Kidney tubule cell (primary cell): ENCODE measurements around the gene HPN.

Experiments
- DNase-seq: peaks from one replicate; pipeline ENCODE4 v3.0.0-alpha.2; 2018; ENCODE audit warnings: low spot score

HPN gene

DNA sequence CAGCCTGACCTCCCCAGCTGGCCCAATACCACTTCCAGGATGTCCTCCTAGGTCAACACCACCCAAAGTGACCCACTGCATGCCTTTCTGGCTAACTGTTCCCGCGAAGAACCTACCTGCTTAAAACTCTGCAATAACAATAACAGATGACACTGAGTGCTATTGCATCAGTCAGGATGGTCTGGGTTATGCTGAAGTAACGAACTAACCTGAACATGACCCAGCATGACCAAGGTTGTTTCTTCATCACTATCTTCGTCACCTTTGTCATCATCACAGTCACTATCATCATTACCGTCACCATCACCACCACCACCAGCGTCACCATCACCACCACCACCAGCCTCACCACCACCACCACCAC is 63.5 kb downstream of the HPN start:
- no peak for DNase-seq

DNA sequence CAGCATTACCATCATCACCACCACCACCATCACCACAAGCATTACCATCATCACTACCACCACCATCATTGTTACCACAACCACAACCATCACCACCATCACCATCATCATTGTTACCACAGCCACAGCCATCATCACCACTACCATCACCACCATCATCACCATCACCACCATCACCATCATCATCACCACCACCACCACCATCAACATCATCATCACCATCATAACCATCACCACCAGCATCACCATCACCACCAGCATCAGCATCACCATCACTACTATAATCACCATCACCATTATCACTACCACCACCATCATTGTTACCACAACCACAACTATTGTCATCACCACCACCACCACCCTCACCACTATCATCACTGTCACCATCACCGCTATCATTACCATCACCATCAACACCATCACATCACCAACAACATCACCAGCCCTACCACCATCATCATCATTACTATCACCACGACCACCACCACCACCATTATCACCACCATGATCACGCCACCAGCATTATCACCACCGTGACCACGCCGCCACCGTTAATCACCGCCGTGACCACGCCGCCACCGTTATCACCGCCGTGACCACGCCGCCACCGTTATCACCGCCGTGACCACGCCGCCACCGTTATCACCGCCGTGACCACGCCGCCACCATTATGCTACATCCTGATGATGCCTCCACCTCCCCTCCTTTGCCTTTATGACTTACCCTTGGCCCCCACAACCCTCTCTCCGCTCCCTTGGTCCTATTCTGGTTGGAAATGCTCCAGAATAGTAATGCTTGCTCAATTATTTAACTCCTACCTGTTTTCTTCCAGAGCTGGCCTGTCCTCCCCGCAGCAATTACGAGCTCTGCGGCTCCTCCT is 64.1 kb downstream of the HPN start:
- DNase-seq: no peak

DNA sequence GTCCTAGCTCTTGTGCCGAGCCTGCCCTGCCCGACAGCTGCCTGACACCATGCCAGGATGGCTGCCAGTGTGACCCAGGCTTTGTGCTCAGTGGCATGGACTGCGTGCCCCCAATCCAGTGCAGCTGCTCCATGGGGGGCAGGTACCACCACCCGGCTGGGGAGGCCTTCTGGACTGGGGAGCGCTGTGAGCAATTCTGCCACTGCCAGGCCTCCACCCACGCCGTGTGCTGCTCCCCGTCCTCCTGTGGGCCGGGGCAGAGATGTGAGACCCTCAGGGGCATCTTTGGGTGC is 64.7 kb downstream of the HPN start:
- no peak for DNase-seq

DNA sequence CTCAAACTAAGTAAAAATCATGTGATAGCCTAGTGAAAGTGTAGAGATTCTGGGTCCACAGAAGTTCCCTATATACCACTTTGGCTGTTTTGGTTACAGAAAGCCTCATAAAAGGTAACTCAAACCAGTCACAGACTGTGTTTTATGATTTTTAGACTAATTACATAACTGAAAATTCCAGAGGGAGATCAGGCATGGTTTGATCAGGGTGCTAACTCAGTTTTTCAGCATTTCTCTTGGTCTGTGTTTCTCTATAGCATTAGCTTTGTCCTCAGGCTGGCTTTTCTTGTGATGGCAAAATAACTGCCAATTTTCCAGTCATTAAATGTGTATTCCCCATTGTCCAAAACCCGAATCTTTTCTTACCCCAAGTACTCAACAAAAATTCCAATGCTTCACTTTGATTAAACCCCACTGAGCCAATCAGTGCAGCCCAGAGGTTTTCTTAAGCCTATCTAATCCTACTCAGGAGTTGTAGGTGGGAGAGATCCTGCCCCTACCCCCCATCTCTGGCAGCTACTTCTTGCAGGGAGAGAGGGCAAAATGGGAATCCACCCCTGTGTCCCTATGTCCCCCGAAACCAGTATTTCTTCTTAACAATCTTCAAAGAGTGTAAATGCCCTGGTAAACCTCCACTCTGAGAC is 65.5 kb downstream of the HPN start:
- DNase-seq: no peak

DNA sequence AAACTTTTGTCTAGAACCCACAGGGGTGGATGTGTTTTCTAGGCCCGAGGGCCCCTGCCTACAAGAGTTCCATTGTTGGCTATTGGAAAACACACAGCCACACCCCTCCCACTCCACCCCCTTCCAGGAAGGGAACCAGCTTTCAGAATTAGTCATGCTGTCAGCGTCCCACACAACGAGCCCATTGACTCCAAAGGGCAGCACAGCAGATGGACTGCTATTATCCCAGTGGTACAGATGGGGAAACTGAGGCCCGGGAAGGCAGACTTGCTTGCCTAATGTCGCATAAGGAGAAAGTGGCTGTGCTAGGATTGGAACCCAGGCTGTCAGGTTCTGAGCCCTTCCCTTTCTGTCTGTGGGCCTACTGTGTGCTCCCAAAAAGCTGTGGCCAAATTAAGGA is 66.0 kb downstream of the HPN start:
- DNase-seq: peak; percentile 21

DNA sequence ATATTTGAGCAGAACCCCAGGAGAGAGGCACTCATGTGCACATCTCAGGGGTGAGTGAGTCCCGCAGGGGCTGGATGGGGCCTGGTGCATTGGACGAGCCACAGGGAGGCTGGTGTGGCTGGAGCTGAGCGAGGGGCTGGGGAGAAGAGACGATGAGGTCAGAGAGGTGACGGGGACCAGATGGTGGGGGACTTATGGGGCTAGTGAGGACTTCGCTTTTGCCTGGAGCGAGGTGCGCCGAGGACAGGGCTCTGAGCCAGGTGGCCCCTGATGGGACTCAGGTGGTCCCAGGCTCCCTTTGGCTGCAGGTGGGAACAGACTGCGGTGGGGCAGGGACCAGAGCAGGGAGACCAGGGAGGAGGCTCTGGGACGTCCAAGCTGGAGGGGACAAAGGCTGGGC is 67.2 kb downstream of the HPN start:
- DNase-seq: no peak

DNA sequence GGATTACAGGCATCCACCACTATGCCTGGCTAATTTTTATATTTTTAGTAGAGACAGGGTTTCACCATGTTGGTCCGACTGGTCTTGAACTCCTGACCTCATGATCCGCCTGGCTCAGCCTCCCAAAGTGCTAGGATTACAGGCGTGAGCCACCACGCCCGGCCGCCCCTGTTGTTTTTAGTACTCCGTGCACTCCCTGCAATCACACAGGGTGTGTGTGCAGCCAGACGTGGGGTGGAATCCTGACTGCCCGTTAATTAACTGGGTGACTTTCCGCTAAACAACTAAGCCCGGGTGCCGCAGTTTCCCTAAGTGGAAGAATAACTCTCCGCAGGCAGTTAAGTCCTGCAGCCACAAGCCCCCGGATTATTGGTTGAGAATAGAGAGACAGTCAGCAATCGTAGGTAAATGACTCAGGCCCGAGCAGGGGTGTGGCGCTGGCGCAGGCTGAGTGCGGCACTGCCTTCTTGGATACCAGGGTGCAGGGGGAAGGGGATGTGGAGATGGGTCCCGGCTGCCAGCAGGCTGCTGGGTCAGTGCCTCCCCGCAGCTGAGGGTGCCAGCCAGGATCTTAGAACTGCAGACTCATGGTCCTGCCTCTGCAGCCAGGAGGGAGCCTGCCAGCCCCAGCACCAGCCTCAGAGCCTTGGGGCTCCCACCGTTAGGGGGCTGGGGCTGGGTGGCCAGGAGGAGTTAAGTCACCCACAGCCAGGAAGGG is 68.0 kb downstream of the HPN start:
- DNase-seq: no peak

DNA sequence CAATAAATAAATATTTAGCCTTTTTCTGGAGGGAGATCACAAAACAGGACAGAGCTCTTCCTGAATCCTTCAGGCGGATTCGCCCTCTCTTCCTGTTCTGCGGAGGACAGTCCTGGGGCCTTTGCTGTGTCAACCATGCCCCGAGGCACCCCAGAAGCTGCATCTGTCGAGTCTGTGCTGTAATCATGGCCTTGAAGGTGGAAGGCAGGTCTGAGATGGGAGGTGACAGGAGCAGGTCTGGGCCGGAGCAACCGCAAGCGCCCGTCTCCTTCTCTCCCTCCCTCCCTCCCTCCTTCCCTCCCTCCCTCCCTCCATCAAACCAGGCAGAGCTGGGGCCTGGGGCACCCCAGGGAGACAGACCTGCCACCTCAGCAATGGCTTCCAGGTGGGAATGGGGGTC is 69.5 kb downstream of the HPN start:
- DNase-seq: no peak

DNA sequence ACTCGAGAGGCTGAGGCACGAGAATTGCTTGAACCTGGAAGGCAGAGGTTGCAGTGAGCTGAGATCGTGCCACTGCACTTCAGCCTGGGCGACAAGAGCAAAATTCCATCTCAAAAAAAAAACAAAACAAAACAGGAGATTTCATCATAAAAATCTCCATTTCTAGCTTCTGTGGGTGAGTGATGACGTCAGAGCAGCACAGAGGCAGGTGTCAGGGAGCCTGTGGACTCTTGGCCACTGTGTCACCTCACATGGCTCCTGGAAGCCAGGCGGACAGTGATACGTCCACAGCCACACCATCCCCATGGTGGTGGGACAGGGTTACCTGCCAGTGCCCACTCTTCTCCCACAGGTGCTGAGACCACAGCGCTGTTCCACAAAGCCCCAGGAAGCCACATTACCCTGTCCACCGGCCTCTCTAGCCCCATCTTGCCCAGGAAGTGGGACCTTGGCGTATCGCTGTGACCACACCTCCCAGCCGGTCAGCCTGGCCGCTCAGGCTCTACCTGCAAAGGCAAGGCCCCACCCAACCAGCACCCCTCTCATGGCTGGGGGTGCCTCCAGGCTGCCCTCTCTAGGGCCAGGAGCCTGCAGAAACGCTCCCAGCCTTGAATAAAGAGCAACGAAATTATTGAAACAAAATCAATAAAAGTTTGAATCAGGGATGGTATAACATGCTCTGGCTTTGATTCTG is 71.6 kb downstream of the HPN start:
- DNase-seq: no peak

DNA sequence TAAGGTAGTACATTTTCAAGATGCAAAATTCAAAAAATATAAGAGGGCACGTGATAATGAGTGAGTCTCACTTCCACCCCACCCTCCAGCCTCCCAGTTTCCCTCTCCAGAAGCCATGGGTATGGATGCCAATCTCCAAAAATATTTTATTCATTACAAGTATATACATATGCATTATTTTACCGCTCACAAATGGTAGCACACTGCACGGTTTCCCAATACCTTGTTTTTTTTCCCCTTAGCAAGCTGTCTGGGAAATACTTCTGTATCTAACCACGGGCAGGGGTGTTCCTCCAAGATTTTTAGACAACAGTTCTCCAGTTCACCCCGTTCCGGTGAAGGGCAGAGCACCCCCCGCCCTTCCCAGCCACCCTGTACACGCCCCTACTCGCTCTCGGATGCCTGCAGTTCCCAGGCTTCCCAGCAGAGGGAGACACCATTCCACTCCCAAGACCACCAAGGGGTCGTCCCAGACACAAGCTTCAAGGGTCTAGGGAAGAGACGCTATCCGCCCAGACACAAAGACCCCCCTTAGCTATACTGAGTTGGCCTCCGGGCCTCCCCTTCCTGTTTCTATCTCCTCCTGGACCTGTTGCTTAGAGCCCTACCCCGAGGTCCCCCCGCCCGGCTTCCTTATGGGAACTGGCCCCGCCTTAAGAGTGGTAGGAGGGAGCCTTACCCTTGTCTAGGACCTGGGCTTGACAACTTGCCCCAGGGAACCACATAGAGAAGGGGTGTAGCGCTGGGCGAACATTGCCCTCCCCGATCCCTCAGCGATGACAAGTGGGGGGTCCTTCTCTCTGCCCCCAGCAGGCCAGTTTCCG is 73.0 kb downstream of the HPN start:
- peak; percentile 30 for DNase-seq

DNA sequence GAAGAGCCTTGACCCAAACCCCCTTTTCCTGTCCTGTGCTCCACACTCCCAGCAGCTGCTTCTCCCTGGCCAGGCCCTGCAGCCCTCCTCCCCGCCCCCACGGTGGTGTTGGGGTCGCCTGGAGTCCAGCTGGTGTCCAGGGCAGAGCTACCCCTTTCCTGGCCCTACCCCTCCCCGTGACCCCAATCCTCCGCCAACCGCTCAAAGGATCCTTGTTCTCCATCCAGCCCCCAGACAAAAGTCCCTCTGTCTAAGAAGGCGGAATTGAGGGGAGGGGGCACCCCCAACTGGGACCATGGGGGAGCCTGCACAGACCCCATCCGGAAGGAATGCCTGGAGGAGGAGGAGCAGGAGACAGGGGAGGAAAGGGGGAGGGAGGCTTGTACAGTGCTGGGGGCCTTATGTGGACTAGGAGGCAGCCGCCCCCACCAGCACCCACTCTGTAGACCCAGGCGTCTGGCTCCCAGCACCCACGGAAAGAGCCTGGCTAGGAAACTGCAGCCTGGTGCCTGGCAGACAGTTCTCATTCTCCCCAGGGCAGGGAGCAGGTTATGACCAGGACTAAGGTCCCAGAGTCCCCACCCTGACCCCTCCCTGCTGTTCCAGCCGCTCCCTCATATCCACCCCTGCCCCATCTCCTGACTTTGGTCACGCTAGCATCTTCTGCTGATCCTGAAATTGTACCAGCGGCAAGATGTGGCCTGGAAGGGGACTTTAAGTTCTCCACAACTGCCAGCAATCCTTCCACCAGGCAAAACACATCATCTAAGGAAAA is 73.8 kb downstream of the HPN start, which contains the start of gene FXYD3:
Gene FXYD3, plus strand, starts transcription at position 647 of the 775 bp plus-strand sequence. CDS start 3,554 bp downstream, outside the sequence.
- DNase-seq: no peak
